Gastroesophageal sphincter (tissue), 4 donors: ENCODE data around the gene PTPRU. TPM values are rescaled to one million over a fixed set of nuclear protein-coding genes. Genes with fewer than 3 reads are reported as not detected.

Experiments
- ATAC-seq: fragments of 150-250 bp; one replicate; pipeline ENCODE4 v1.9.1; 2016; ENCODE audit warnings: mild to moderate bottlenecking, moderate library complexity
- H3K27ac ChIP-seq, 4 donors: fragments of 200-600 bp; sonication (generic) in 3 of 4; 1 replicate in 3 of 4; 2 replicates in 1 of 4; pipeline ENCODE4 v1.5.1; 2016 to 2019
- H3K27me3 ChIP-seq: fragments of 200-600 bp; sonication (generic); one replicate; pipeline ENCODE4 v1.5.1; 2019
- H3K36me3 ChIP-seq, 2 donors: fragments of 200-600 bp; sonication (generic); one replicate each; pipeline ENCODE4 v1.5.1; 2019; ENCODE audit warnings: control low read depth in 1 of 2
- H3K4me1 ChIP-seq, 3 donors: fragments of 200-600 bp; sonication (generic); 1 replicate in 2 of 3; 2 replicates in 1 of 3; pipeline ENCODE4 v1.5.1; 2016 to 2019; ENCODE audit warnings: control low read depth in 2 of 3
- H3K4me3 ChIP-seq, 2 donors: fragments of 200-600 bp; sonication (generic); one replicate each; pipeline ENCODE4 v1.5.1; 2019; ENCODE audit warnings: mild to moderate bottlenecking in 1 of 2, moderate library complexity in 1 of 2
- H3K9me3 ChIP-seq, 3 donors: fragments of 200-600 bp; sonication (generic); one replicate each; pipeline ENCODE4 v1.5.1; 2017 to 2019; ENCODE audit warnings: control low read depth in 2 of 3
- CTCF ChIP-seq, 4 experiments: fragments of 200-600 bp in 2 of 4; fragments of 450-650 bp in 2 of 4; sonication (generic) in 1 of 4; IDR thresholded peaks; one replicate each; pipeline ENCODE4 v1.5.1; 2017 to 2019; ENCODE audit warnings: antibody characterized with exemption in 4 of 4, mild to moderate bottlenecking in 2 of 4, moderate library complexity in 2 of 4
- EP300 ChIP-seq: sonication (generic); formaldehyde crosslinking; IDR thresholded peaks from one replicate; pipeline ENCODE4 v1.6.1; 2017; ENCODE audit warnings: antibody characterized with exemption, mild to moderate bottlenecking
- POLR2A ChIP-seq, 2 donors: fragments of 450-650 bp; IDR thresholded peaks; one replicate each; pipeline ENCODE4 v1.6.1; 2017; ENCODE audit warnings: antibody characterized with exemption in 2 of 2, mild to moderate bottlenecking in 2 of 2, moderate library complexity in 1 of 2
- POLR2AphosphoS5 ChIP-seq: sonication (generic); formaldehyde crosslinking; IDR thresholded peaks from one replicate; pipeline ENCODE4 v1.6.1; 2017; ENCODE audit warnings: antibody characterized with exemption
- WGBS, 2 donors: methylation state at CpG; one replicate each; pipeline ENCODE4 v1.1.5; 2018; ENCODE audit warnings: low coverage in 1 of 2; 5-methylcytosine and 5-hydroxymethylcytosine counted together
- total RNA-seq, 4 donors: library from RNA; depleted of rRNA; stranded (reverse); fragments of >200 nt; gene quantifications; one replicate each; pipeline ENCODE4 v1.1.0, GENCODE V29; 2016

Gene PTPRU
- total RNA-seq, 4 donors from 2014 or later, result 11.1 to 30.5 (median 23.7) TPM

GRCh38 chr1:29305943-29306342 lies 69.6 kb downstream of the PTPRU start:
- 50 to 70% methylated on average over 1 to 5 of the region's 7 CpGs for WGBS, 2 donors
- Histone ChIP-seq H3K27me3 (no peaks in the 10 kb centered on the region), H3K4me3 (no peak overlapping the region), H3K36me3 (peaks cover 0 to 49% of the 10 kb centered on the region in 2 donors), H3K4me1 (no peaks in the 10 kb centered on the region), H3K9me3 (no peaks in the 10 kb centered on the region), H3K27ac (no peak overlapping the region)
- no peak for ATAC-seq
- TF ChIP-seq POLR2A (IDR thresholded peaks at IDR 0.05), result no peak
- no peak for TF ChIP-seq POLR2AphosphoS5
- TF ChIP-seq EP300, result no peak
- TF ChIP-seq CTCF (IDR thresholded peaks at IDR 0.05), result no peak

GRCh38 chr1:29306471-29307140 lies 70.3 kb downstream of the PTPRU start:
- H3K4me3 ChIP-seq, result no peak overlapping the region
- H3K27ac ChIP-seq, result no peak overlapping the region
- no peaks in the 10 kb centered on the region for H3K27me3 ChIP-seq
- H3K36me3 ChIP-seq, result peaks cover 0 to 54% of the 10 kb centered on the region in 2 donors
- no peaks in the 10 kb centered on the region for H3K4me1 ChIP-seq
- no peak for ATAC-seq
- 80 to 88% methylated on average over 3 to 4 of the region's 10 CpGs for WGBS, 2 donors
- no peaks in the 10 kb centered on the region for H3K9me3 ChIP-seq
- no peak for TF ChIP-seq CTCF (IDR thresholded peaks at IDR 0.05)
- TF ChIP-seq EP300, result no peak
- TF ChIP-seq POLR2AphosphoS5, result no peak
- TF ChIP-seq POLR2A (IDR thresholded peaks at IDR 0.05), result no peak

GRCh38 chr1:29309075-29309474 lies 72.8 kb downstream of the PTPRU start:
- Histone ChIP-seq H3K36me3 (peaks cover 0 to 58% of the 10 kb centered on the region in 2 donors), H3K27me3 (no peaks in the 10 kb centered on the region), H3K4me1 (no peaks in the 10 kb centered on the region), H3K27ac (no peak overlapping the region), H3K9me3 (no peaks in the 10 kb centered on the region), H3K4me3 (no peak overlapping the region)
- 75% methylated on average over 5 of the region's 6 CpGs for WGBS, 2 donors
- TF ChIP-seq POLR2A (IDR thresholded peaks at IDR 0.05) (no peak), EP300 (no peak), CTCF (IDR thresholded peaks at IDR 0.05) (no peak), POLR2AphosphoS5 (no peak)
- no peak for ATAC-seq

GRCh38 chr1:29309621-29310020 lies 73.3 kb downstream of the PTPRU start:
- H3K4me3 ChIP-seq, result no peak overlapping the region
- TF ChIP-seq CTCF (IDR thresholded peaks at IDR 0.05) (no peak), POLR2A (IDR thresholded peaks at IDR 0.05) (no peak), EP300 (no peak), POLR2AphosphoS5 (no peak)

GRCh38 chr1:29310616-29311180 lies 74.4 kb downstream of the PTPRU start:
- Histone ChIP-seq H3K36me3 (peaks cover 0 to 58% of the 10 kb centered on the region in 2 donors), H3K27ac (no peak overlapping the region), H3K4me1 (no peaks in the 10 kb centered on the region), H3K9me3 (no peaks in the 10 kb centered on the region), H3K27me3 (no peaks in the 10 kb centered on the region), H3K4me3 (no peak overlapping the region)
- TF ChIP-seq EP300, result no peak
- no peak for TF ChIP-seq POLR2A (IDR thresholded peaks at IDR 0.05)
- no peak for TF ChIP-seq POLR2AphosphoS5
- no peak for TF ChIP-seq CTCF (IDR thresholded peaks at IDR 0.05)
- 92% methylated on average over 8 of the region's 9 CpGs; no CpG with 5 or more reads in 1 of the 2 donors for WGBS, 2 donors
- no peak for ATAC-seq

More at GRCh38 chr1:29309621-29310020, 73.3 kb downstream of the PTPRU start:
- ATAC-seq, result no peak
- Histone ChIP-seq H3K27ac (no peak overlapping the region), H3K4me1 (no peaks in the 10 kb centered on the region), H3K36me3 (peaks cover 0 to 58% of the 10 kb centered on the region in 2 donors), H3K27me3 (no peaks in the 10 kb centered on the region), H3K9me3 (no peaks in the 10 kb centered on the region)
- 100% methylated on average over 3 of the region's 5 CpGs; no CpG with 5 or more reads in 1 of the 2 donors for WGBS, 2 donors
